ENCODE measurements around the gene ASCC2. TPM values are rescaled to one million over a fixed set of nuclear protein-coding genes. Genes with fewer than 3 reads are reported as not detected.

ASCC2 gene
- total and polyA plus RNA-seq, 2 of the 4 experiments (the other 2 are of a cell fraction) = 40.0 to 62.2 TPM

DNA sequence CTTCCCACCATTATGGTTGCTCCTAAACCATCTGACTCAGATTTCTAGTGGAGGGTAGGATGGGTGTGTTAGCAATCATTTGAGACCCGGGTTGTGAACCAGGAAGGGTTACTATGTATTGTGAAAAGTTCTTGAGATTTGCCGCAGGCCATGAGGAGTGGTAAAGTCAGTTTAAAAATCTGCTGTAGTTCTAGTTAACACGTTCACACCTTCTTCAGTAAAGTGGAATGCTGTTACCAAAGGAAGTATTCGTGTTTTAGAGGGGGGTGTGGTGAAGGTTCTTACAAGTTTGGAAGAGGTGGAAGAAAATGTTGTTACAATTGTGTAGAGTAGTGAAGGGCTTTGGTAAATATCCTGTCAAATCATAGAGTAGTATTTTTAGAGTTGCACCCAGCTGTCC, 47.5 kb upstream of the ASCC2 start:
- Histone ChIP-seq H3K9ac (ENCODE audit: low read depth, low read length) (no peak overlapping the region), H2BK5ac (ENCODE audit: low read depth, low read length, poor library complexity, severe bottlenecking) (no peak overlapping the region), H4K5ac (ENCODE audit: low read depth, low read length) (no peak overlapping the region), H2AFZ (replicated peaks; ENCODE audit: low read length, poor library complexity) (no peak overlapping the region), H4K91ac (ENCODE audit: insufficient read depth, low read depth, low read length) (no peak overlapping the region), H3K56ac (ENCODE audit: extremely low read depth, insufficient read depth, low read length) (no peak overlapping the region), H2BK15ac (ENCODE audit: low read depth, low read length) (no peak overlapping the region), H3K23ac (ENCODE audit: low read depth, low read length) (no peak overlapping the region; the same call in 1 of the 2 replicates), H3K27ac (ENCODE audit: insufficient read depth, low read length) (no peak overlapping the region), H3K4me1 (ENCODE audit: control insufficient read depth, insufficient read depth, low read length) (peaks cover 5% of the 10 kb centered on the region), H3K27me3 (ENCODE audit: control insufficient read depth, insufficient read depth, low read length) (no peaks in the 10 kb centered on the region), H2BK20ac (ENCODE audit: low read depth, low read length) (no peak overlapping the region; the same call in 1 of the 2 replicates), H3K9me1 (ENCODE audit: insufficient read depth, low read length) (peaks cover 3% of the 10 kb centered on the region), H2BK120ac (ENCODE audit: low read depth, low read length) (no peak overlapping the region), H4K20me1 (ENCODE audit: insufficient read depth, low read length) (peaks cover 60% of the 10 kb centered on the region), H3K36me3 (ENCODE audit: control insufficient read depth, insufficient read depth, low read length) (no peaks in the 10 kb centered on the region), H3K4me2 (ENCODE audit: low read depth, low read length) (peak overlapping the region; percentile 57), H3K18ac (ENCODE audit: low read depth, low read length) (no peak overlapping the region), H3K14ac (replicated peaks; ENCODE audit: low read depth, low read length) (peak overlapping the region; percentile 29; the same call in 1 of the 2 replicates), H2AK9ac (replicated peaks; ENCODE audit: low read depth, low read length, poor library complexity) (no peak overlapping the region), H3K9me3 (ENCODE audit: control insufficient read depth, insufficient read depth, low read length) (no peaks in the 10 kb centered on the region), H2AK5ac (ENCODE audit: low read depth, low read length) (no peak overlapping the region), H3K4ac (ENCODE audit: low read depth, low read length) (peak overlapping the region; percentile 55; the same call in 1 of the 2 replicates), H3K4me3 (ENCODE audit: insufficient read depth, low read depth, low read length) (no peak overlapping the region), H3K79me1 (ENCODE audit: low read depth in 1 of 2, low read length in 2 of 2) (peaks cover 5 to 43% of the 10 kb centered on the region in 2 experiments; a peak in 3 of 4 replicates), H4K8ac (ENCODE audit: low read depth in 2 of 2, low read length in 2 of 2) (no peak overlapping the region; a peak in 1 of 4 replicates)
- no peak for TF ChIP-seq RFX5 (IDR thresholded peaks at IDR 0.05; ENCODE audit: low read depth, low read length)
- TF ChIP-seq, protein P1, sequence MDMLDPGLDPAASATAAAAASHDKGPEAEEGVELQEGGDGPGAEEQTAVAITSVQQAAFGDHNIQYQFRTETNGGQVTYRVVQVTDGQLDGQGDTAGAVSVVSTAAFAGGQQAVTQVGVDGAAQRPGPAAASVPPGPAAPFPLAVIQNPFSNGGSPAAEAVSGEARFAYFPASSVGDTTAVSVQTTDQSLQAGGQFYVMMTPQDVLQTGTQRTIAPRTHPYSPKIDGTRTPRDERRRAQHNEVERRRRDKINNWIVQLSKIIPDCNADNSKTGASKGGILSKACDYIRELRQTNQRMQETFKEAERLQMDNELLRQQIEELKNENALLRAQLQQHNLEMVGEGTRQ (IDR thresholded peaks at IDR 0.05; ENCODE audit: low read depth, low read length) = no peak
- TF ChIP-seq RCOR1 (IDR thresholded peaks at IDR 0.05; ENCODE audit: insufficient replicate concordance, low read length) = no peak
- TF ChIP-seq ELK1 (IDR thresholded peaks at IDR 0.05; ENCODE audit: borderline replicate concordance, low read depth, low read length) = no peak
- TF ChIP-seq CEBPB (IDR thresholded peaks at IDR 0.05; ENCODE audit: low read depth, low read length) = no peak
- no peak for TF ChIP-seq POLR2A (IDR thresholded peaks at IDR 0.05; ENCODE audit: low read depth, low read length)
- no peak for TF ChIP-seq BHLHE40 (IDR thresholded peaks at IDR 0.05; ENCODE audit: low read depth, low read length)
- no peak for TF ChIP-seq CHD1 (IDR thresholded peaks at IDR 0.05; ENCODE audit: low read depth, low read length)
- no peak for TF ChIP-seq MXI1 (IDR thresholded peaks at IDR 0.05; ENCODE audit: borderline replicate concordance, low read depth, low read length)
- no peak for TF ChIP-seq MAZ (IDR thresholded peaks at IDR 0.05; ENCODE audit: borderline replicate concordance, low read depth, low read length)
- TF ChIP-seq NFE2L2 (IDR thresholded peaks at IDR 0.05; ENCODE audit: low read depth, low read length) = no peak
- no peak for TF ChIP-seq RAD21 (IDR thresholded peaks at IDR 0.05; ENCODE audit: low read length)
- no peak for TF ChIP-seq MAFK (IDR thresholded peaks at IDR 0.05; ENCODE audit: low read depth, low read length)
- no peak for TF ChIP-seq CTCF (conservative IDR thresholded peaks at IDR 0.05; ENCODE audit: low read depth, low read length)
- intact Hi-C loops (cut with micrococcal nuclease) (loop anchor here (5.0 kb wide), 1 partner anchor 107 kb away; no protein-coding TSS in a partner anchor), dilution Hi-C loops (cut with HindIII; ENCODE audit: low sequenced_read_pairs, unreplicated experiment) (no loop called here), in situ Hi-C loops (cut with MboI; ENCODE audit: low sequenced_read_pairs) (no loop called here)
- ChIA-PET POLR2A (ENCODE audit: unreplicated experiment) (no interaction called here), CTCF (no interaction called here)
- 75% methylated on average over 2 of the region's 4 CpGs; no CpG with 5 or more reads in 1 of the 2 experiments for WGBS, 2 experiments (ENCODE audit: extremely low coverage in 2 of 2, insufficient read length in 1 of 2)
- no TSS peak for BruUV-seq (replicated peaks)
- ATAC-seq (ENCODE audit: low read depth) (no peak), DNase-seq (no peak)

Measured in IMR-90 (cell line).